Fibroblast of pulmonary artery (primary cell): ENCODE results near the gene ANKRD33B.
A peak's percentile ranks its signal among the peaks of the same experiment; 100 is the strongest.

Experiments used
- DNase-seq: peaks from one replicate; pipeline ENCODE4 v3.0.0-alpha.2; 2010; ENCODE audit warnings: low read depth
- H3K4me3 ChIP-seq: replicated peaks from 2 replicates; pipeline ENCODE4 v1.5.1; 2011; ENCODE audit warnings: low read depth, mild to moderate bottlenecking, control low read depth, low read length, moderate library complexity
- TF ChIP-seq, protein P1 (sequence below): IDR thresholded peaks from 2 replicates; pipeline ENCODE4 v1.5.1; 2011; ENCODE audit warnings: mild to moderate bottlenecking, control low read depth, low read length, inconsistent platforms; ENCODE audit errors: missing control alignments

The ANKRD33B gene

DNA sequence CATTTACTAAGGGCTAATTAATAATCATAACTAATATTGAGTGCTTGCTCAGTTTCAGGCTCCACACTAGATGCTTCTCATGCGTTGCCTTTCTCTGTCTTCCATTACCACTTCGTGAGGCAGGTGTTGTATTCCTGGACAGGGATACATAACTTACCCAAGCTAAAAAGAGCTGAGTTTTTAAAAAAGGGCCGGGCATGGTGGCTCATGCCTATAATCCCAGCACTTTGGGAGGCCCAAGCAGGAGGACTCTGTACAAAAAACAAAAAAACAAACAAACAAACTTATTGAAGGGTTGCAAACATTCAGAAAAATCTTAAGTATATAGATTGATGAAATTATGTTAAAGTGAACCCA lies 12.1 kb upstream of the ANKRD33B start:
- TF ChIP-seq, protein P1, sequence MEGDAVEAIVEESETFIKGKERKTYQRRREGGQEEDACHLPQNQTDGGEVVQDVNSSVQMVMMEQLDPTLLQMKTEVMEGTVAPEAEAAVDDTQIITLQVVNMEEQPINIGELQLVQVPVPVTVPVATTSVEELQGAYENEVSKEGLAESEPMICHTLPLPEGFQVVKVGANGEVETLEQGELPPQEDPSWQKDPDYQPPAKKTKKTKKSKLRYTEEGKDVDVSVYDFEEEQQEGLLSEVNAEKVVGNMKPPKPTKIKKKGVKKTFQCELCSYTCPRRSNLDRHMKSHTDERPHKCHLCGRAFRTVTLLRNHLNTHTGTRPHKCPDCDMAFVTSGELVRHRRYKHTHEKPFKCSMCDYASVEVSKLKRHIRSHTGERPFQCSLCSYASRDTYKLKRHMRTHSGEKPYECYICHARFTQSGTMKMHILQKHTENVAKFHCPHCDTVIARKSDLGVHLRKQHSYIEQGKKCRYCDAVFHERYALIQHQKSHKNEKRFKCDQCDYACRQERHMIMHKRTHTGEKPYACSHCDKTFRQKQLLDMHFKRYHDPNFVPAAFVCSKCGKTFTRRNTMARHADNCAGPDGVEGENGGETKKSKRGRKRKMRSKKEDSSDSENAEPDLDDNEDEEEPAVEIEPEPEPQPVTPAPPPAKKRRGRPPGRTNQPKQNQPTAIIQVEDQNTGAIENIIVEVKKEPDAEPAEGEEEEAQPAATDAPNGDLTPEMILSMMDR: no peak
- no peak for DNase-seq
- H3K4me3 ChIP-seq: no peak overlapping the region

DNA sequence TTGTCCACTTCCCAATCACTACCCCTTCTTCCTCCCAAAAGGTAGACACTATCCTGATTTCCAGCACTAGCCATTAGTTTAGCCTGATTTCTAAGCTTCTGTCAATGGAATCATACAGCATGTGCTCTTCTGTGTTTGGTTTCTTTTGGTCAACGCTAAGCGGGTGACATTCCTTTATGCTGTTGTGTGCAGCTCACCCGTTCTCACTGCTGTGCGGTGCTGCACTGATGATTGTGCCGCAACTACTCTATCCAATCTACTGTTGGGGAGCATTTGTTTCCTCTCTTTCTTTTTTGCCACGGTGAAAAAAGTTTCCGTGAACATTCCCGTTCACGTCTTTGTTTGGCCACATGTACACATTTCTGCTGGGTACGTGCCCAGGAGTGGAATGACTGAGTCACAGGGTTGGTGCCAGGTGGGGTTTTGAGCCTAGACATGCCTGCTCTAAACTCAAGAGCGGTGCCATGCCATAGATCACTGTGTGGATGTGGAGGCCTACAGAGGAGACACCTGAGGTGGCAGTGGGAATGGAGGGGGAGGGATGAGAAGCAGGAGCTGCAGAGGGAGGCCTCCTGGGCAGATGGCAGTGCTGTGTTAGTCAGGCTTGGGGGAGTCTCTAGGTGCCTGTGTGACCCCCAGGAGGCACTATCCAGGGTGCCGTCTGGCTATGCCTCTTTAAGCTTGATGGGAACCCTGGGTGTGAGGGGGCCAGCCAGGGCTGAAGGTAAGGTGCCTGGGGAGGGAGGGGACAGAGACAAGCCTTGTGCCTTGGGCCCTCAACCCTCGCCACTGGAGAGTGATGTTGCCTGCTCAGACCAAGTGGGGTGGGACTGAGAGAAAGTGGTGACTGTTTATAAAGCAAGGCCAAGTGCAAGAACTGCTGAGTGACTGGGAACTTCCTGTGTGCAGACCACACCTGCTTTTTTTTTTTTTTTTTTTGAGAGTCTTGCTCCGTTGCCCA lies 11.4 kb upstream of the ANKRD33B start:
- no peak overlapping the region for H3K4me3 ChIP-seq
- TF ChIP-seq, protein P1: no peak
- no peak for DNase-seq

DNA sequence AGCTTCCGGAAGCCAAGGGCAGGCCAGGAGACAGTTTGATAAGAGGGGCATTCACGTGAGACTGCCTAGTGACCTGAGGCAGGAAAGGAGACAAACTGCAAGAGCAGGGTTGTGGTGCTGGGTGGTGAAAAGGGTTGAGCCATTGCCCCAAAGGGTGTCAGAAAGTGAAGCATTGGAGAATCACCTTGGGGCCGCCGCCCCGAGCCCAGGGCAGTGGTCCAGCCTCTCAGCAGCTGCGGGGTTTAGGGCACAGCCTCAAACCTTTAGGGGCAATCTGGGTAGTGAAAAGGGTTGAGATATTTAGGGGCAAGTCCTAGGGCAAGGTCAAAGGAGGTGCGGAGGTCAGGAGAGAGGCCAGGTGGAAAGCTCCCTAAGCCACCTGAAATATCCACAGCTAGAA lies 10.4 kb upstream of the ANKRD33B start:
- TF ChIP-seq, protein P1: no peak
- H3K4me3 ChIP-seq: no peak overlapping the region
- no peak for DNase-seq

DNA sequence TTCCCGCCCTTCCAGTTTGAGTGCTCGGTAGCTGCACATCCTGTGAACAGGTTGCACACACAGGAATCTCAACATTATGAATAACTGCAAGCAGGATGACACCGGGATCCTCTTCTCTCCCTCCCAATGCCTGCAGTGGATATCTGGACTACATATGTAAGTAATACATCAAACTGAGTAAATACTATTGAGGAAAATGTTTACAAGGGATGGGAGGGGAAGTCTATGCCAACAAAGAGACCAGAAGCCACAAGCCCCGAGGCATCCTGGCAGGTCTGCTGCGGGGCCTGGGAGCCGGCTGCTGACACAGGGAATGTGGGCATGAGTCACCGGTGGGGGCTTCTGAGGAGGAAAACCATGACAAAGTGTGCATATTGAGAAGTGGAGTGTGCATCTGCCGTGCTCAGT lies 8.6 kb upstream of the ANKRD33B start:
- peak; percentile 51 for DNase-seq

DNA sequence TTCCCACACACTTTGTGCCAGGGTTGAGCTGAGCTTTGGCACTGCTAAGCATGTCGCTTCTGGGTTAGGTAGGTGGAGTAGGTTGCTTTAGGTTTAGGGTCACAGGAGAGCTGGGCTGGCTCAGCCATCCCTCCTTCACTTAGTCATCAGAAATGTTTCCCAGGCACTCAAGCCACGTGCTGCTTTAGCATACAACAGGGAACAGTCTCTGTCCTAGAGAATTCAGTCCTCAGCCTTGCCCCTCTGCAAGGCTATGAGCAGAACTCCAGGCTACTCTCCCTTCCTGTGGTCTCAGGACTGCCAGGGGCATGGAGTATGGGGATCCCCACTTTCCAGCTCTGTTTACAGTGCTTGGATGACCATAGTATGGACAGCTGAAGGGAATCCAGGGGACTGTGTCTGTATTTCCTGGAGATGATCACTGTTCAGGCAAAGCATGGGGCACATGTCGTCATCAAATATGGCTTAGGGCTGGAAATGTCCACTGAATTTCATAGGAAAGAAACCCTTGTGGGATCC lies 7.5 kb upstream of the ANKRD33B start:
- no peak overlapping the region for H3K4me3 ChIP-seq
- peak; percentile 59 for DNase-seq
- TF ChIP-seq, protein P1: no peak

More for the DNA sequence above, 8.6 kb upstream of the ANKRD33B start:
- H3K4me3 ChIP-seq: no peak overlapping the region
- TF ChIP-seq, protein P1: no peak

DNA sequence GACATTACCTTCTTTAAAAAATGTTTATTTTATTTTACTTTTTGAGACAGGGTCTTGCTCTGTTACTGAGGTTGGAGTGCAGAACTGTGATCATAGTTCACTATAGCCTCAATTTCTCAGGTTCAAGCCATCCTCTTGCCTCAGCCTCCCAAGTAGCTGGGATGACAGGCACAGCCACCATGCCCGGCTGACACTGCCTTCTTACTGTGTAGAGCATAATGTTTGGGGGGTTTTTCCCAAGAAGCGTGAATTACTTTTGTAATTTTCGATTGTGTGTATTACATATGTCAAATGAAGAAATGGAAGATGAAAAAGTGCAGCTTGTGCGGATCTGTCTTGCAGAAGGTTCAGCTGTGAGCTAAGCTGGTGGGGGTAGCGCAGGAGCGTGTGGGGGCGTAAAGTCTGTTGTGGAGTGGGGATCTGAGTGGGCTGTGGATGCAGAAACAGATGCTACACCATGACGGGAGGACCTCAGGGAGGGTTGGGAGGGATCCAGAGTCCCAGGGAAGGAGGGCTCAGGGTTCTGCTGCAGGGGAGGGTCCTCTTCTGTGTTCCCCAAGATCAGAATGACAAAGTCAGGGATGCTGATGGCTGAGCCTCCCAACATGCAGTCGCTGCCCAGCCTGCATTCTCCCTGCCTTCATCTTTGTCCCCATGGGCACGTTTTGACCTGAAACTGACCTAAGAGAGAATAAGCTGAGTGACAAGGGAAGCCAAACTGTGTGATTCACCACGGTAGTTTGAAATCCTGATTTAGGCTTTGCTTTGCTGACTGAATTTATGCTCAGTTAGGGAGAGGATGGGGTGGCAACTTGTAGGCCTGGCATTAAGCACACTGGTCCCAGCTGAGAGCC lies 6.8 kb upstream of the ANKRD33B start:
- no peak for DNase-seq
- TF ChIP-seq, protein P1: no peak
- no peak overlapping the region for H3K4me3 ChIP-seq
